Keratinocyte (primary cell): ENCODE data around the gene LRRC57. TPM values are rescaled to one million over a fixed set of nuclear protein-coding genes. Genes with fewer than 3 reads are reported as not detected.

Experiments used
- DNase-seq: peaks from one replicate; pipeline ENCODE4 v3.0.0-alpha.2; 2011; ENCODE audit warnings: low read depth, missing footprints, low spot score
- FAIRE-seq: peaks from 2 replicates; lab custom pipeline; 2011; peaks lifted over from hg19 to GRCh38; lab: Jason Lieb, UNC
- H2AFZ ChIP-seq: 2 replicates; pipeline ENCODE4 v1.6.0; 2012; ENCODE audit warnings: low read length, control low read depth, inconsistent platforms; ENCODE audit not compliant: control insufficient read depth
- H3K27ac ChIP-seq: 2 replicates; pipeline ENCODE4 v1.5.1; 2011; ENCODE audit warnings: low read length; ENCODE audit not compliant: control insufficient read depth, insufficient read depth
- H3K27me3 ChIP-seq: 3 replicates; pipeline ENCODE4 v1.6.0; 2011; ENCODE audit warnings: low read length; ENCODE audit not compliant: control insufficient read depth, insufficient read depth; ENCODE audit errors: extremely low read depth
- H3K36me3 ChIP-seq, 2 experiments: 2 replicates in 1 of 2; 3 replicates in 1 of 2; pipeline ENCODE4 v1.5.1; 2011; ENCODE audit warnings: low read length in 2 of 2, mild to moderate bottlenecking in 1 of 2; ENCODE audit not compliant: control insufficient read depth in 2 of 2, insufficient read depth in 2 of 2; ENCODE audit errors: extremely low read depth in 1 of 2
- H3K4me1 ChIP-seq: 3 replicates; pipeline ENCODE4 v1.5.1; 2011; ENCODE audit warnings: low read length; ENCODE audit not compliant: control insufficient read depth, insufficient read depth; ENCODE audit errors: extremely low read depth
- H3K4me2 ChIP-seq: 3 replicates; pipeline ENCODE4 v1.6.0; 2011; ENCODE audit warnings: low read depth, low read length; ENCODE audit not compliant: control insufficient read depth, insufficient read depth; ENCODE audit errors: extremely low read depth
- H3K4me3 ChIP-seq, 3 experiments: fragments of 200-600 bp in 1 of 3; sonication (generic) in 1 of 3; 2 replicates in 2 of 3; 3 replicates in 1 of 3; pipeline ENCODE4 v1.5.1; 2011 to 2016; ENCODE audit warnings: low read length in 3 of 3, mild to moderate bottlenecking in 3 of 3, control low read depth in 2 of 3, inconsistent platforms in 1 of 3, low read depth in 1 of 3, mixed read lengths in 1 of 3, mixed run types in 1 of 3, moderate library complexity in 1 of 3; ENCODE audit not compliant: control insufficient read depth in 2 of 3, insufficient read depth in 2 of 3; ENCODE audit errors: extremely low read depth in 1 of 3
- H3K79me2 ChIP-seq: 2 replicates; pipeline ENCODE4 v1.6.0; 2012; ENCODE audit warnings: low read length; ENCODE audit not compliant: control insufficient read depth, insufficient read depth
- H3K9ac ChIP-seq: 3 replicates; pipeline ENCODE4 v1.6.0; 2011; ENCODE audit warnings: low read length; ENCODE audit not compliant: control insufficient read depth, insufficient read depth; ENCODE audit errors: extremely low read depth
- H3K9me1 ChIP-seq: 3 replicates; pipeline ENCODE4 v1.6.0; 2011; ENCODE audit warnings: low read length; ENCODE audit not compliant: control insufficient read depth, insufficient read depth; ENCODE audit errors: extremely low read depth
- H3K9me3 ChIP-seq: 2 replicates; pipeline ENCODE4 v1.5.1; 2012; ENCODE audit warnings: low read depth, low read length; ENCODE audit not compliant: control insufficient read depth
- H4K20me1 ChIP-seq: 3 replicates; pipeline ENCODE4 v1.6.0; 2011; ENCODE audit warnings: low read length; ENCODE audit not compliant: control insufficient read depth, insufficient read depth; ENCODE audit errors: extremely low read depth
- CTCF ChIP-seq, 3 experiments: IDR thresholded peaks in 1 of 3; conservative IDR thresholded peaks in 1 of 3; optimal IDR thresholded peaks in 1 of 3; 2 replicates in 2 of 3; 3 replicates in 1 of 3; pipeline versions ENCODE3 to v1.5.1; 2011; ENCODE audit warnings: low read length in 3 of 3, mild to moderate bottlenecking in 3 of 3, moderate library complexity in 2 of 3, control low read depth in 1 of 3, inconsistent platforms in 1 of 3; ENCODE audit not compliant: insufficient read depth in 2 of 3; ENCODE audit errors: extremely low read depth in 1 of 3
- EZH2 ChIP-seq: IDR thresholded peaks from one replicate; pipeline ENCODE4 v1.6.1; 2012; ENCODE audit warnings: inconsistent platforms, mild to moderate bottlenecking, low read length, moderate library complexity
- dilution Hi-C: fragments of 300-500 bp; cut with MboI; formaldehyde crosslinking; loops from one replicate; pipeline ENCODE4 v1.7.0; 2020; ENCODE audit warnings: low sequenced_read_pairs; ENCODE audit not compliant: extremely low pct_ligation_motif_present
- polyA plus RNA-seq, 5 experiments: library from polyadenylated mRNA; depleted of rRNA in 3 of 5; stranded (reverse) in 3 of 5; stranded (forward) in 1 of 5; unstranded in 1 of 5; fragments of >200 nt; gene quantifications; 1 replicate in 1 of 5; 2 replicates in 3 of 5; 3 replicates in 1 of 5; pipeline versions ENCODE4 v1.2.1 to v1.2.3, GENCODE V29; 2011 to 2012; ENCODE audit warnings: missing spikeins in 2 of 5, low read depth in 1 of 5, low replicate concordance in 1 of 5

LRRC57 gene
- polyA plus RNA-seq, 1 donor (not counting 4 experiments of a cell fraction or from before 2014, with no cell fraction given) = 12.8 TPM

GRCh38 chr15:42594095-42594494 is 45.5 kb upstream of the LRRC57 start:
- Histone ChIP-seq H3K9ac (no peak overlapping the region), H3K9me1 (no peaks in the 10 kb centered on the region), H3K27ac (no peak overlapping the region), H3K4me2 (no peak overlapping the region), H2AFZ (no peak overlapping the region), H3K4me1 (no peaks in the 10 kb centered on the region), H3K79me2 (no peaks in the 10 kb centered on the region), H3K27me3 (no peaks in the 10 kb centered on the region), H3K36me3 (no peaks in the 10 kb centered on the region), H3K9me3 (no peaks in the 10 kb centered on the region), H4K20me1 (no peaks in the 10 kb centered on the region), H3K4me3 (no peak overlapping the region)
- dilution Hi-C loops = no loop called here
- no peak for FAIRE-seq
- TF ChIP-seq EZH2 (no peak), CTCF (optimal IDR thresholded peaks at IDR 0.05 in 1 of 3, IDR thresholded peaks at IDR 0.05 in 1 of 3, conservative IDR thresholded peaks at IDR 0.05 in 1 of 3; ENCODE audit: extremely low read depth in 1 of 3, insufficient read depth in 2 of 3, low read length in 3 of 3) (no peak)
- no peak for DNase-seq

GRCh38 chr15:42593143-42593542 is 44.5 kb upstream of the LRRC57 start:
- no peaks in the 10 kb centered on the region for H3K36me3 ChIP-seq
- no peak for DNase-seq
- H4K20me1 ChIP-seq = no peaks in the 10 kb centered on the region
- no peaks in the 10 kb centered on the region for H3K4me1 ChIP-seq
- dilution Hi-C loops = no loop called here
- H3K9me1 ChIP-seq = no peaks in the 10 kb centered on the region
- FAIRE-seq = no peak
- H3K79me2 ChIP-seq = no peaks in the 10 kb centered on the region
- no peak overlapping the region for H3K9ac ChIP-seq
- no peak overlapping the region for H2AFZ ChIP-seq
- no peaks in the 10 kb centered on the region for H3K27me3 ChIP-seq
- TF ChIP-seq EZH2 (no peak), CTCF (optimal IDR thresholded peaks at IDR 0.05 in 1 of 3, IDR thresholded peaks at IDR 0.05 in 1 of 3, conservative IDR thresholded peaks at IDR 0.05 in 1 of 3; ENCODE audit: extremely low read depth in 1 of 3, insufficient read depth in 2 of 3, low read length in 3 of 3) (no peak)
- no peak overlapping the region for H3K27ac ChIP-seq
- H3K4me2 ChIP-seq = no peak overlapping the region
- H3K9me3 ChIP-seq = no peaks in the 10 kb centered on the region
- H3K4me3 ChIP-seq = no peak overlapping the region
